AG09309 (cell line): ENCODE results near the gene SOS2.

Experiments used
- DNase-seq: peaks from one replicate; pipeline ENCODE4 v3.0.0-alpha.2; 2010; ENCODE audit warnings: low read depth
- H3K4me3 ChIP-seq: 2 replicates; pipeline ENCODE4 v1.5.1; 2011; ENCODE audit warnings: mild to moderate bottlenecking, low read depth, low read length, moderate library complexity; ENCODE audit not compliant: control insufficient read depth
- CTCF ChIP-seq: IDR thresholded peaks from 2 replicates; pipeline ENCODE4 v1.5.1; 2011; ENCODE audit warnings: mild to moderate bottlenecking, low read depth, low read length, inconsistent platforms; ENCODE audit not compliant: insufficient read depth, control insufficient read depth; ENCODE audit errors: missing control alignments

The SOS2 gene

DNA sequence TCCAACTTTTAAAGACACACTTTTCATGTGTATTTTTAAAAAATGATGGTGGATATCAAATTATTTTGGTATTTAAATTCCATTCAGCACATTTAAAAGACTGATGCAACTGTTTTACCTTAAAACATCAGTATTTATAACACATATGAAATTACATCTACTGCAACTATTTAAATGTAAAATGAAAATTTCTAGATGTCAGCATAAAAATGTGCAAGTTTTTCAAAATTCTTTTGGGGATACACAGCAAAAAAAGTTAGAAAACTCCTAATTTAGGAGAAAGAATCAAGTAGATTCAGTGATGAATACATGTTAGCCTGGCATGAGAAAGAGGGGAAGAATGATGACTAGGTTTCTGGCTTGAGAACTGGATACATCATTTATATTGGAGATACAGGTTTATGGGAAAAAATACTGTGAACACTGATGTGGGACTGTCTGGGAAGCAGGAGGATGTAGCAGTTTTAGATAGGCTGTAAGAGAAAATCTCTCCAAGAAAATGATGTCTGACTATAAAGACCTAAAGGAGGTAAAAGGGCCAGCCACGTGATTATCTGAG lies 9.2 kb downstream of the SOS2 start:
- H3K4me3 ChIP-seq = no peak overlapping the region
- no peak for TF ChIP-seq CTCF
- DNase-seq = no peak

- no peak overlapping the region for H3K4me3 ChIP-seq
- DNase-seq = no peak
- TF ChIP-seq CTCF = no peak
Observed at GRCh38 chr14:50218501-50218900, 12.9 kb downstream of the SOS2 start.

DNA sequence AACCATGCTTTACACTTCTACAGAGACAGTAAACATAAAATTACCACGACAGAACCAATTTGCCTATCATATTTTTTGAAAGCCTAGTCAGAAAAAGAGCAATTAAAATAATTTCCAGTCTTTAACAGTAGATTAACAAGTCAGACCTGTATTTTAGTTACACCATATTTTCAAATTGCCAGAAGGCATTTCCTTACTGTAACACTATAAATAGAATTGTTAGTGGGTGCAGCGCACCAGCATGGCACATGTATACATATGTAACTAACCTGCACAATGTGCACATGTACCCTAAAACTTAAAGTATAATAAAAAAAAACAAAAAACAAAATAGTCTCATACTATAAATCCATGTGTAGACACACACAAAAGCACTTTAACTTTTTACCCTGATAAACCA lies 16.0 kb downstream of the SOS2 start:
- DNase-seq = no peak
- TF ChIP-seq CTCF = no peak
- no peak overlapping the region for H3K4me3 ChIP-seq

- TF ChIP-seq CTCF = no peak
- no peak for DNase-seq
- H3K4me3 ChIP-seq = no peak overlapping the region
Observed at GRCh38 chr14:50213795-50214194, 17.6 kb downstream of the SOS2 start.

GRCh38 chr14:50212726-50213125 lies 18.7 kb downstream of the SOS2 start:
- TF ChIP-seq CTCF = no peak
- H3K4me3 ChIP-seq = no peak overlapping the region
- no peak for DNase-seq

DNA sequence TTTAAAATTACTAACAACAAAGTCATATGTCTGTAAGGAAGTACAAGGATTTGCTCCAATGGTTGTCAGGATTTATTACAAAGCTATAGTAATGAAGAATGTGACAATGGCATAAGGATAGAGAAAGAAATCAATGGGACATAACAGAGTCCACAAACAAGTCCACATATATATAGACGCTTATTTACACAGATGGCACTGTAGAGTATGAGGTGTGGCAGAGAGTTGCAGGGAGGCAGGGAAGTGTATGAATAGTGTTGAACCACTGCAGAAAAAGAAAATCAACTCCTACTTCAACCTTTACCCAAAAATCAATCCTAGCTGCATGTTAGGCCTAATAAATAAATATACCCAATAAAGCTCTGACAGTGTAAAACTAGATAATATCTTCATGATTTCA lies 21.3 kb downstream of the SOS2 start:
- no peak for DNase-seq
- H3K4me3 ChIP-seq = no peak overlapping the region
- TF ChIP-seq CTCF = no peak

- no peak for DNase-seq
- no peak overlapping the region for H3K4me3 ChIP-seq
- no peak for TF ChIP-seq CTCF
Observed at GRCh38 chr14:50198499-50198898, 32.9 kb downstream of the SOS2 start.
